H1 (cell line): ENCODE data around the gene SANBR. TPM values are rescaled to one million over a fixed set of nuclear protein-coding genes. Genes with fewer than 3 reads are reported as not detected.

Experiments
- CTCF ChIA-PET: fragments of 300-600 bp; sonication (Branson Sonifier 250); formaldehyde crosslinking; loops from one replicate; lab custom pipeline; 2021; ENCODE audit not compliant: partially characterized antibody; lab: Charles Lee
- POLR2A ChIA-PET: fragments of 300-600 bp; sonication (Branson Sonifier 250); formaldehyde crosslinking; loops from one replicate; lab custom pipeline; 2021; ENCODE audit warnings: inconsistent platforms; ENCODE audit not compliant: partially characterized antibody; lab: Charles Lee
- DNase-seq, 2 experiments: peaks; one replicate each; pipeline versions ENCODE4 v3.0.0 to v3.0.0-alpha.2; 2010 to 2022; ENCODE audit warnings: low spot score in 2 of 2, low read depth in 1 of 2, mixed read lengths in 1 of 2
- FAIRE-seq: peaks from 2 replicates; lab custom pipeline; 2011; peaks lifted over from hg19 to GRCh38; lab: Jason Lieb, UNC
- H2AFZ ChIP-seq: 2 replicates; pipeline ENCODE4 v1.8.1; 2012; ENCODE audit warnings: low read length, inconsistent platforms
- H2AK5ac ChIP-seq: 2 replicates; pipeline ENCODE4 v1.6.1; 2013; ENCODE audit warnings: low read depth, low read length
- H2BK120ac ChIP-seq: replicated peaks from 2 replicates; pipeline ENCODE3; 2013; ENCODE audit warnings: low read depth, low read length, inconsistent platforms
- H2BK12ac ChIP-seq: 2 replicates; pipeline ENCODE4 v1.6.1; 2013; ENCODE audit warnings: low read depth, low read length
- H2BK15ac ChIP-seq: 2 replicates; pipeline ENCODE4 v1.6.1; 2013; ENCODE audit warnings: low read length
- H2BK20ac ChIP-seq: 2 replicates; pipeline ENCODE4 v1.6.1; 2013; ENCODE audit warnings: low read length
- H2BK5ac ChIP-seq: 2 replicates; pipeline ENCODE4 v1.6.1; 2013; ENCODE audit warnings: low read depth, low read length
- H3K14ac ChIP-seq: 2 replicates; pipeline ENCODE4 v1.6.1; 2013; ENCODE audit warnings: inconsistent platforms; ENCODE audit not compliant: insufficient read length
- H3K18ac ChIP-seq: 2 replicates; pipeline ENCODE4 v1.6.1; 2013; ENCODE audit warnings: low read length; ENCODE audit errors: extremely low read depth
- H3K23ac ChIP-seq: 2 replicates; pipeline ENCODE4 v1.6.1; 2013; ENCODE audit warnings: inconsistent platforms; ENCODE audit not compliant: insufficient read length
- H3K23me2 ChIP-seq: 2 replicates; pipeline ENCODE4 v1.6.1; 2013; ENCODE audit warnings: low read depth, low read length
- H3K27ac ChIP-seq: 2 replicates; pipeline ENCODE4 v1.6.1; 2011; ENCODE audit warnings: low read depth, low read length, inconsistent platforms
- H3K27me3 ChIP-seq, 4 experiments: replicated peaks in 1 of 4; 1 replicate in 1 of 4; 2 replicates in 3 of 4; pipeline versions ENCODE4 v1.6.1 to v1.8.1; 2011 to 2013; ENCODE audit warnings: low read length in 3 of 4, mild to moderate bottlenecking in 3 of 4, inconsistent platforms in 2 of 4, mixed read lengths in 2 of 4, moderate library complexity in 1 of 4; ENCODE audit not compliant: control insufficient read depth in 3 of 4, insufficient read depth in 3 of 4; ENCODE audit errors: extremely low read depth in 1 of 4
- H3K36me3 ChIP-seq, 4 experiments: 2 replicates each; pipeline versions ENCODE4 v1.6.1 to v1.8.1; 2011 to 2013; ENCODE audit warnings: mild to moderate bottlenecking in 4 of 4, low read length in 3 of 4, moderate library complexity in 2 of 4, control low read depth in 1 of 4, inconsistent platforms in 1 of 4; ENCODE audit not compliant: insufficient read depth in 4 of 4, control insufficient read depth in 2 of 4
- H3K4ac ChIP-seq: replicated peaks from 2 replicates; pipeline ENCODE3; 2013; ENCODE audit warnings: low read length, low read depth, mixed read lengths, inconsistent platforms; ENCODE audit not compliant: insufficient read length
- H3K4me1 ChIP-seq, 4 experiments: replicated peaks in 1 of 4; 1 replicate in 1 of 4; 2 replicates in 3 of 4; pipeline versions ENCODE4 v1.6.1 to v1.8.1; 2011 to 2013; ENCODE audit warnings: low read length in 3 of 4, inconsistent platforms in 2 of 4, mixed read lengths in 1 of 4; ENCODE audit not compliant: insufficient read depth in 4 of 4, control insufficient read depth in 3 of 4
- H3K4me2 ChIP-seq, 2 experiments: 2 replicates each; pipeline versions ENCODE4 v1.6.1 to v1.8.1; 2011 to 2013; ENCODE audit warnings: low read depth in 2 of 2, low read length in 2 of 2, control low read depth in 1 of 2, inconsistent platforms in 1 of 2, mild to moderate bottlenecking in 1 of 2; ENCODE audit not compliant: insufficient read depth in 1 of 2
- H3K4me3 ChIP-seq, 4 experiments: fragments of 200-600, 300-600 bp in 1 of 4; sonication (generic), shearing (Covaris generic), sonication (Bioruptor Twin) in 1 of 4; 2 replicates each; pipeline versions ENCODE4 v1.5.1 to v1.8.1; 2011 to 2016; ENCODE audit warnings: low read length in 4 of 4, low read depth in 3 of 4, control low read depth in 2 of 4, inconsistent platforms in 2 of 4, mild to moderate bottlenecking in 2 of 4, mixed read lengths in 1 of 4, moderate library complexity in 1 of 4; ENCODE audit not compliant: insufficient read depth in 2 of 4; ENCODE audit errors: extremely low read depth in 1 of 4
- H3K56ac ChIP-seq: replicated peaks from 2 replicates; pipeline ENCODE3; 2013; ENCODE audit warnings: low read depth, mild to moderate bottlenecking, mixed read lengths, low read length, inconsistent platforms; ENCODE audit not compliant: insufficient read length
- H3K79me1 ChIP-seq: 2 replicates; pipeline ENCODE4 v1.6.1; 2013; ENCODE audit warnings: low read depth, low read length, control low read depth
- H3K79me2 ChIP-seq, 2 experiments: 2 replicates each; pipeline versions ENCODE4 v1.6.1 to v1.8.1; 2012 to 2013; ENCODE audit warnings: low read length in 2 of 2, mild to moderate bottlenecking in 2 of 2, inconsistent platforms in 1 of 2; ENCODE audit not compliant: insufficient read depth in 2 of 2, control insufficient read depth in 1 of 2
- H3K9ac ChIP-seq, 4 experiments: replicated peaks in 1 of 4; 1 replicate in 1 of 4; 2 replicates in 3 of 4; pipeline versions ENCODE4 v1.6.1 to v1.8.1; 2011 to 2013; ENCODE audit warnings: low read depth in 3 of 4, low read length in 3 of 4, control low read depth in 2 of 4, mild to moderate bottlenecking in 2 of 4, moderate library complexity in 2 of 4, inconsistent platforms in 1 of 4; ENCODE audit errors: extremely low read depth in 1 of 4
- H3K9me3 ChIP-seq, 2 experiments: 2 replicates each; pipeline versions ENCODE4 v1.6.1 to v1.8.1; 2012 to 2013; ENCODE audit warnings: mild to moderate bottlenecking in 2 of 2, moderate library complexity in 2 of 2, control low read depth in 1 of 2, inconsistent platforms in 1 of 2, low read depth in 1 of 2, low read length in 1 of 2, mixed read lengths in 1 of 2; ENCODE audit not compliant: insufficient read depth in 2 of 2
- H4K20me1 ChIP-seq, 2 experiments: replicated peaks in 1 of 2; 2 replicates each; pipeline versions ENCODE3 to v1.8.1; 2011 to 2013; ENCODE audit warnings: inconsistent platforms in 2 of 2, low read length in 2 of 2, mild to moderate bottlenecking in 1 of 2; ENCODE audit not compliant: insufficient read depth in 2 of 2, control insufficient read depth in 1 of 2
- H4K5ac ChIP-seq: 2 replicates; pipeline ENCODE4 v1.6.1; 2013; ENCODE audit warnings: low read length, low read depth, mixed read lengths, inconsistent platforms; ENCODE audit not compliant: insufficient read length
- H4K8ac ChIP-seq: 2 replicates; pipeline ENCODE4 v1.8.0; 2013; ENCODE audit warnings: mild to moderate bottlenecking, moderate library complexity, low read length, inconsistent platforms; ENCODE audit not compliant: insufficient read depth; ENCODE audit errors: extremely low read depth
- H4K91ac ChIP-seq: replicated peaks from 2 replicates; pipeline ENCODE3; 2013; ENCODE audit warnings: low read length, mixed read lengths, inconsistent platforms; ENCODE audit not compliant: insufficient read length
- BACH1 ChIP-seq: IDR thresholded peaks from 2 replicates; pipeline ENCODE4 v1.6.1; 2012; ENCODE audit warnings: low read length, improper control_type of control experiment
- JUN ChIP-seq: IDR thresholded peaks from 2 replicates; pipeline ENCODE4 v1.6.1; 2011; ENCODE audit warnings: low read depth, mild to moderate bottlenecking, improper control_type of control experiment, low read length
- RBBP5 ChIP-seq: IDR thresholded peaks from 2 replicates; pipeline ENCODE4 v1.7.1; 2012; ENCODE audit warnings: low read depth, mild to moderate bottlenecking, inconsistent platforms, low read length, moderate library complexity, borderline replicate concordance
- RNF2 ChIP-seq: fragments of 200-900, 300-1000 bp; sonication (generic); IDR thresholded peaks from 2 replicates; pipeline ENCODE4 v1.7.1; 2016; ENCODE audit warnings: borderline replicate concordance, low read depth, mild to moderate bottlenecking, antibody characterized with exemption, low read length; ENCODE audit not compliant: poor library complexity, severe bottlenecking; ENCODE audit errors: missing control alignments
- SUZ12 ChIP-seq: fragments of 200-600 bp; sonication (generic); IDR thresholded peaks from 2 replicates; pipeline ENCODE4 v1.6.1; 2012; ENCODE audit warnings: mild to moderate bottlenecking, inconsistent platforms, low read length, moderate library complexity, mixed read lengths
- TAF1 ChIP-seq: IDR thresholded peaks from 2 replicates; pipeline ENCODE4 v1.6.1; 2011; ENCODE audit warnings: mild to moderate bottlenecking, low read depth, low read length
- TBP ChIP-seq: IDR thresholded peaks from 2 replicates; pipeline ENCODE4 v1.6.1; 2011; ENCODE audit warnings: low read depth, low read length, improper control_type of control experiment
- TEAD4 ChIP-seq: IDR thresholded peaks from 2 replicates; pipeline ENCODE4 v1.6.1; 2012; ENCODE audit warnings: low read depth, low read length, inconsistent platforms, mixed read lengths
- polyA plus RNA-seq, 7 experiments: library from polyadenylated mRNA; depleted of rRNA in 3 of 7; stranded (reverse) in 5 of 7; unstranded in 2 of 7; fragments of >200 nt in 5 of 7; fragments of 200-250 nt in 2 of 7; gene quantifications; 1 replicate in 5 of 7; 2 replicates in 1 of 7; 4 replicates in 1 of 7; pipeline versions ENCODE4 v1.2.1 to v1.2.3, GENCODE V29; 2011 to 2013; ENCODE audit warnings: missing spikeins in 2 of 7, mixed read lengths in 2 of 7
- total RNA-seq: library from RNA; stranded (reverse); fragmentation: NEBNext Ultra II Directional; extraction: Animal tissue kit (Norgen Biotek cat#: 25700); gene quantifications from 2 replicates; pipeline ENCODE4 v1.2.1, GENCODE V29; 2021

SANBR gene
- total and polyA plus RNA-seq, 2 of the 8 experiments (the other 6 are each of a cell fraction or from before 2014, with no cell fraction given), result 3.4 to 12.1 TPM

DNA sequence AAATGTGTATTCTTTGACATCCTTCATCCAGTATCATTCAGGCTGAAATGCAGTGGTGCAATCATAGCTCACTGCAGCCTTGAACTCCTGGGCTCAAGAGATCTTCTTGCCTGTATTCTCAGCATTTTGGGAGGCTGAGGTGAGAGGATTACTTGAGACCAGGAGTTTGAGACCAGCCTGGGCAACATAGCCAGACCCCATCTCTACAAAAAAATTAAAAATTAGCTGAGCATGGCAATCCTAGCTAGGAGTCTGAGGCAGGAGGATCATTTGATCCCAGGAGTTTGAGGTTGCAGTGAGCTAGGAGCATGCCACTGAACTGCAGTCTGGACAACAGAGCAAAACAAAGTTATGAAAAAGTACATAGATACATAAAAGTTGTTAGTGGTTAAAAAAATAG lies 24.1 kb downstream of the SANBR start:
- H3K36me3 ChIP-seq, result peaks cover 0 to 13% (median under 1%) of the 10 kb centered on the region in 4 experiments; a peak in 3 of 8 replicates
- no peak overlapping the region for H3K18ac ChIP-seq
- no peak overlapping the region for H2AK5ac ChIP-seq
- no peaks in the 10 kb centered on the region for H3K27me3 ChIP-seq
- no peak overlapping the region for H2BK15ac ChIP-seq
- H4K20me1 ChIP-seq, result no peaks in the 10 kb centered on the region
- no peak overlapping the region for H2BK20ac ChIP-seq
- H3K56ac ChIP-seq, result no peak overlapping the region
- H3K23ac ChIP-seq, result no peak overlapping the region
- H2BK5ac ChIP-seq, result no peak overlapping the region
- H2BK12ac ChIP-seq, result no peak overlapping the region
- TF ChIP-seq BACH1 (no peak), TEAD4 (no peak), JUN (no peak), TBP (no peak), TAF1 (no peak), RNF2 (no peak), SUZ12 (no peak), RBBP5 (no peak)
- H3K4ac ChIP-seq, result no peak overlapping the region
- no peak overlapping the region for H3K4me3 ChIP-seq
- H4K91ac ChIP-seq, result no peak overlapping the region
- no peak for DNase-seq
- no peak overlapping the region for H4K5ac ChIP-seq
- H3K9ac ChIP-seq, result no peak overlapping the region
- no peak overlapping the region for H4K8ac ChIP-seq
- no peaks in the 10 kb centered on the region for H3K9me3 ChIP-seq
- ChIA-PET POLR2A (no interaction called here), CTCF (no interaction called here)
- no peak for FAIRE-seq
- H2AFZ ChIP-seq, result no peak overlapping the region
- H3K23me2 ChIP-seq, result no peaks in the 10 kb centered on the region; the same call in 1 of the 2 replicates
- H3K79me1 ChIP-seq, result no peaks in the 10 kb centered on the region
- no peak overlapping the region for H3K14ac ChIP-seq
- H3K79me2 ChIP-seq, result no peaks in the 10 kb centered on the region
- H3K4me1 ChIP-seq, result no peaks in the 10 kb centered on the region
- H2BK120ac ChIP-seq, result no peak overlapping the region
- no peak overlapping the region for H3K27ac ChIP-seq
- no peak overlapping the region for H3K4me2 ChIP-seq
